Measurements from ENCODE around the gene CADPS2.

CADPS2 gene

DNA sequence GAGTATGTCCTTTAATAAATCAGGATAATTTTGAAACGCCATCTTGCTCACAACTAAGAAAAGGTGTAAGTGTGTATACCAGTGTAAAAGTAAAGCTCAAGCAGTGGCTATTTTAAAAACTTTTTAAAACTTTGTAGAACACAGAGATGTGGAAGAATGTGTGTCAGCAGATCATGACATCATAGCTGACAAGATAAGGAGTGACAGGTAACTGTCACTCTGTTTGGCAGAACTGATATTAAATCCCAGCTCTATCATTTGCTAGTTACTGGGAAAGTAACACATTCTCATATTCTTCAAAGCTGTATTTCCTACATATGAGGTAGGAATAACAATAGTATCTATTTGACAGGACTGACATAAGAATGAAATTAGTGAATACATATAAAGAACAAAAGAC, 119.7 kb downstream of the CADPS2 start:
- no peak for DNase-seq

DNA sequence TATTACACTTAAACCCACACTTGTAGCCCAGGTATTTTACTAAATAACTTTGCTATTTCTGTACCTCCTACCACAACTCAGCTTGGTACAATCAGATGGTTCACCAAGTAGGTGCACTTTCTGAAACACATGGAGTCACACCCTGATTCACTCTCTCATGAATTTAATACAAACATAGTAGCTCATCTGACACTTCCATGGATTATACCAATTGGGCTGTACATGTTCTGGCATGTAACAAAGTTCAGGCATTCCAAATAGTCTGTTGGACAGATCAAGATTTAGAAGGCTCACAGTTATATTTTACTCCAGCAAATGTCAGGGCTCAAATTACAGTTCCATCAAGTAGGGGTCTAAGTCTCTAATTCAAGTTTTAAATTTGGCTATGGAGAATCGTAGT, 121.4 kb downstream of the CADPS2 start:
- no peak for DNase-seq

DNA sequence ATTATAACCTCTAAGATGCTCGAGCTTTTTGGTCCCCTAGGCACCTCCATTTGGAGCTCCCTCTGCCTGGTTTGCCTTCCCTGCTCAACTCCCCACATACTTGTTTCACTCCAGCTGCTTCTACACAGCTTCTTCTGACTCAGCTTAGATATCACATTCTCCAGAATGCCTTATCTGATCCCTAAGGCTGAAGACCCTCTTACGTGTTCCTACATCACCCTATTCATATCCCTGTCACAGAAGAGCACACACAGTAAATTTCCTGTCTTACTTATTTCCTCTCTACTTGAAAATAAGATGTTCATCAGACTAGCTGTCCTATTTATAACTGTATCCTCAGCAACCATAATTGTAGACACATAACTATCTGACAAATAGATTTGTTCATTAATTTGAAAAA, 122.2 kb downstream of the CADPS2 start:
- DNase-seq: no peak

DNA sequence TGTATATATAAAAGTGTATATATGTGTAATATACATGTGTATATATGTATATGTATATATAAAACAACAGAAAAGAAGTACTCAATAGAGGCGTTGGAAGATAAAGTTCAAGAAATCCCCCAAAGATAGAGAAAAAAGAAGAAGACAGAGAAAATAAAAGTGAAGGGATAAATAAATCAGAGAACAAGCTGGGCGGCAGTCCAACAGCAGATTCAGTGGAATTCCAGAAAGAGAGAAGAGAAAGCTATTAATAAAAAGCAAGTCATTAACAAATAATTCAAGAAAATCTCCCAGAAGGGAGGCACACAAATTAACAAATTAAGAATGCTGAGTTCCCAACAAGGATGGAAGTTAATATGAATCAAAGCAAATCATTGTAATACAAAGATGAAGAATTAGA, 124.2 kb downstream of the CADPS2 start:
- no peak for DNase-seq

DNA sequence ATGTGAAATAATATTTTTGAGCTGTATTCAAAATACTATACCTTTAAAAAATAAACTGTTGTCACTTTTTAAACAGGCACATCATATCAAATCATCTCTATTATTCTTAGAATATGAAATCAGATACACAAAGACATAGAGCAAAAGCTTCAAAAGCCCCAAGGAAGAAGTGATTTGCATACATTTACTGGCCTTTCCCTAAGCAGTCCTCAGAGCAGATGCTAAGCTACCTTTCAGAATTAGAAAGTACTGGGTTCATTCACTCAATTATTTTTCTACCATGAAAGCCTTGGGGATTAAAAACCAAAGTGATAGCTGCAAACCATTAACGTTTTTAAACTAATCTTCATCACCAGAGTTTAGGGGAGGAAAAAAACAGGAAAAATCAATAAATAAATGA, 127.8 kb downstream of the CADPS2 start:
- no peak for DNase-seq

DNA sequence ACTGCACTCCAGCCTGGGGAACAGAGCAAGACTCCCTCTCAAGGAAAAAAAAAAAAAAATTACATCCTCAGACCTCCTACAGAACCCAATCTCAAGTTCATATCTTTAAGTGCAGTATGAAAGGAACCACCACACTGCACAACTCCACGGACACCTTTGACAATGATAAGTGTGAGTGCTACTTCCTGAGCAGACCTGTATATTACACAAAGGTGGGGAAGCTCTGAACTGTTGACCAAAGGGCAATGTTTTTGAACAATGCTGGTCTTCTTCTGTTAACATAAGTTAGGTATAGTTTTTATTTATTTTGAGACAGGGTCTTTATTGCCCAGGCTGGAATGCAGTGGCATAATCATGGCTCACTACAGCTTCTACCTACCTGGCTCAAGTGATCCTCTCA, 129.4 kb downstream of the CADPS2 start:
- DNase-seq: no peak

DNA sequence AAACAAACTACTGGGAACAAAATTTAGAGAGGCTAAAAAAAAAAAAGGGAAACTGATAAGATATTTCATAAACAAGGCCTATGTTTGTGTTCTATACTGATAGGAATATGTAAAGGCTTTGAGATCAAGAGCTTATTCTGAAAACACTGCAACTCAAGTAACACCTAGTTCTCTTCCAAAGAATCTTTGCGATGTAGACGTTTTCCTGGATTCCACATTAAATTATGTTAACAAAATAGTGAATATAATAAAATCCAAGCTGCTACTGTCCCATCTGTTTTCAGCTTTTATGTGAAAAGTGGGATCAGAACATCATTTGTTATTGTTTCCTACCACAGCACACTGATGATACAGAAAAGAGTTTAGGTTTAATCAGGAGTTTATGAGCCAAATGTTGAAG, 130.6 kb downstream of the CADPS2 start:
- DNase-seq: no peak

DNA sequence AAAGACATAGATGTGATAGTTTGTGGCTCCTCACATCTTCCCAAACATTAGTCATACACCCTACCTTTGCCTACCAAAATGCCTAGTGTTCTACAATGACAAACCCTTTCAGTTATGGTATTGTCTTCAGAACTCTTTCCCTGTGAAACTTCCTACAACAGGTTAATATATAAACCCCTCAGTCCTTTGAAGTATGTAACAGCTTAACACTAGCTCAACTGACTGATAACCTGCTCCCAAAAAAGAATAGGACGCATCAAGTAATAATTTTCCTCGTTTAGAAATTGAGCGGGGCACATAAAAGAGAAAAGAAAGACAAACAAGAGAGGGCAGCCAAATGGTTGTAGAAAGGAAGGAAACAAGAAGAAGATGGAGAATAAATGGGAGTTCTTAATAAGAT, 133.7 kb downstream of the CADPS2 start:
- no peak for DNase-seq

DNA sequence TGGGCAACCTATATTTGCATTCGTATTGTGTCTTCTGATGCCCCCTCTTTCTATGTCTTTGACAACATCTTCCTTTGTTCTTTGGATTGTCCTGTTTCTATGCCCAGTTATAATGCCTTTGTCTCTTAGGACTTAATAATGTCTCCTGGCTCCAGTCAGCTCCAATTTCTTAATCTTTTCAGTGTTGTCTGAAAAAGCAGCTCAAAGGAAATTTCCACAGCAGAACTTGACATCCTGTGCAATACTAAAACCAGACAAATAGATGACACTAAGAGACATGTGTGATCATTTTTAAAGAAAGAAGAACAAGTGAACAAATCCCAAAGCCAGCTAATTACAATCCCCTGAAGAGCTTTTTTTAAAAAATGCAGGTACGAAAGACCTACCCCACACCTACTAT, 135.9 kb downstream of the CADPS2 start:
- no peak for DNase-seq

DNA sequence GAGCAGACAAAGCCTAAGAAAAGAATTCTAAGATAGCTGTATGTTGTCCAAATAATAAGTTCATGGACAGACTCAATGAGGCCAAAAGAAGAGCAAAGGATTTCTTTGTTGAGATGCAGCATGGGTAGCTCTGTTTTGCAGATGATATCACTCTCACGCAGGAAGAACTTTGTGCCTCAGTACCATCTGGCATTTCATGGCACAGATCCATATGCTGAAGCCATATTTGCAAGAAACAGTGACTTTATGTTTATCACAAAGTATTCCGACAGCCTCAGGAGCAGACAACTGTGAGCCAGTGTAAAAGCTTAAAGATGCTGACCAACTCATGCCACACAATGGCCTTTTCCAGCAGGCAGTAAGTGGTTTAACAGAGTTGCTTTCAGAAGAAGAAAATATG, 138.1 kb downstream of the CADPS2 start:
- no peak for DNase-seq

DNA sequence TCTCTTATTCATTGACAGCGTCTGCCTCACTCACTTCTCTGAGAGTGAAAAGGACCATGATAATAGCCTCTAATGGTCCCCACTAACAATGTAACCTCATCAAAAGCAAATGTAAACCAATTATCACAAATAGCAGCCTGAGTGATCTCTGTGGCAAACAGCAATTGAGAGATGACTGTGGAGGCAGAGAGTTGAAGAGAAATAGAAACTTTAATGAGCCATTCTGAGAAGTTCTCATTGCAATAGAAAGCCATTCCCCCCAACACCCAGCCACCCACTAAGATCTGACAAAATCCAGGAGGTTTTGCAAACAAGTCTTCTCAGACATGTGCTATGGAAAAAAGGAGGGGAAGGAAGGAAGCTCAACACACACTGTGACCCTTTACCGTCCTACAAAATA, 139.3 kb downstream of the CADPS2 start:
- DNase-seq: no peak

DNA sequence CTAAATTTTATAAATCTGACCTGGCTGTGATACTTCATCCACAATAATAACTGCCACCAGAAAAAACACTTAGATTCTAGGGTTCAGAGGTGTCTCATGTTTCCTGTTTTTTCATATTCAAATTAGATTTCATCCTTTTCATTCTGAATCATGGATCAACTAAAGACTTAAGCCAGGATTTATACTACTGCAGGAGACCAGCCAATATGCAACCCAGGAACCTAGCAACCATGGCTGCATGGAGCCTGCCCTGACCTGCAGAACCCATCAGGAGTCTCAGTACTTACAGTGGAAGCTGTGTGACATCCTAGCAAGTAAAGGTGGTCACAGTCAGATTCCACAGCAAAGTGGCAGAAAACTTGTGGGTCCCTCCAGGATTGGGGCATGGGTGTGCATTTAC, 143.0 kb downstream of the CADPS2 start:
- DNase-seq: no peak

DNA sequence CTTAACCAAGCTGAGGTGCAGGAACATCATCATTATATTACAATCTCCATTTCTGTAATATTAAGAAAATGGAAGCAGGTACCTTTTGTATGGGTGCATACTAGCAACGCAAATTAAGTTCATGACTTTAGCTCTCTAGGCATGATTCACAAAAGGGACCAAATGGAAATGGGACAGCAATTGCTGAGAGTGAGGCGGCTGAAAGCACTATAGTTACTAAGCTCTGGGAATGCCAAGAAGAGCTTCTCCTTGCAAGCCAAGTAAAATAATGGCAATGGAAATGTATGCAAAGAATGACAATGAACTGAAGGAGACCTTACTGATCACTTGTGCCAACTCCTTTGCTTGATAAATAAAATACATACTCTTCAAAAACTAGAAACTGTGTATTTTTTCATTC, 147.3 kb downstream of the CADPS2 start:
- no peak for DNase-seq

DNA sequence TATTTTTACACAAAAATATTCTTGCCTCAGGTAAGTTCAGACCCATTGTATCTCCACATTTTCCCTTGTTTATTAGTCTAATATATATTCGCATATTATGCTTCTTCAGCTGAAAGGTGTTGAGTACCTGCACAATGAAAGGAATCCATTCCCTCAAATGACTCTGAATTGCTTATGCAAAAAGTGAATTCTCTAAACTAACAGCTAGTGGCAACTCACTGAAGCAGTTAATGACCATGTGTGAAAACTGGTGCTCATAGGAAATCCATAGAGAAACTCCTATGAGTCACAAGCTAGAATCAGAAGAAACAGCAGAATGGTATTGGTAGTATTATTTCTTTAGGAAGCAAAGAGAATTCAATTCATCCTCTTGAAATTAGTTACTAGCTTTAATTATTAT, 150.1 kb downstream of the CADPS2 start:
- DNase-seq: no peak

DNA sequence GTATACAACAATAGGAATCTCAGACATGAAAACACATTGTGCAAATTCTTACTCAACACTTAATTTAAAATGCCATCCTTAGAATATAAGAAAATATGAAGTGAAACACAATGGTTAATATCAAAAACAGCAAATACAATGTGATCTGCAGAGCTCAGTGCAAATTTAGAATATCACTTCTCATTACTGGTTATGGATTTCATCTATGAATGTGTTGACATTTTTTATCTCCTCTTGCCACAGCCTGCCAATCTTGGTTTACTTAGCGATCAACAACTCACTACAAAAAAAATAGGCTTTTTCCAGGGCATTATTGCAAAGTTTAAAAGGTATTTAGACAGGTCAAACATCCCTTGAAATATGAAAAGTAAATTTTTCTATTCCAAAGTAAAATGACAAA, 158.5 kb downstream of the CADPS2 start:
- DNase-seq: no peak

DNA sequence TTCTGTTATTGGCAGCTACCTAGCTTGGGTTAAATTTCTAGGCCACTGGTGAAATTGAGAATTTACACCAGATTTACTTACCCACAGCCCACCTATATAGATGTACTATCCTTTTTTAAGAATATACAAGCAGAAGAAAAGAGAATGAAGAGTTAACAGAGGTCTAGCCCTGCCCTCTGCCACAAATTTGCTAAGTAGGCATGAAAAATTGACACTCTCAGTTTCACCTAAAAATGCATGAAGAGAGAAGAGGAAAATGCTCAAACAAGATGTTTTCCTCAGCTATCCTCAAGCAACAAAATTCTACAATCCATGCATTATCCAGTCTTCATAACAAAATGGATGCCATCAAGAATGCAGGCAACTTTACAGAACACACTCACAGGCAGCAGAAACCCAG, 158.9 kb downstream of the CADPS2 start:
- no peak for DNase-seq

DNA sequence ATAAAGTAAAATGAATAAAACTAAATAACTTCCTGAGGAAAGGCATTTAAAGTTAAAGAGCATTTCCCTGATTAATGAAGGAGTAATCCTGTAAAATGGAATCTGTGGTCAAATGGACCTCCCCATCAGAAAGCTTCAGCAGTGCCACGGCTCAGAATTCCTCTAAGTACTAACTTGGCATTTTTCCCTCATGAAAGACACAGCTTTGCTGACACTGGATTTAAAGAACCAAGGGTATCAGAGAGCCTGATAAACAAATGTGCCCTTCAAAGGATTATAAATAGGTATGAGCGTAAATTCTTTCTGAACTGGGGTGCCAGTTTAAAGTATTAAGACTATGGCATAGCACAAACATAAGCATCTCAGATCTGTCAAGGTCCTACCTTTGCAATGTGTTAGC, 159.4 kb downstream of the CADPS2 start:
- DNase-seq: no peak

DNA sequence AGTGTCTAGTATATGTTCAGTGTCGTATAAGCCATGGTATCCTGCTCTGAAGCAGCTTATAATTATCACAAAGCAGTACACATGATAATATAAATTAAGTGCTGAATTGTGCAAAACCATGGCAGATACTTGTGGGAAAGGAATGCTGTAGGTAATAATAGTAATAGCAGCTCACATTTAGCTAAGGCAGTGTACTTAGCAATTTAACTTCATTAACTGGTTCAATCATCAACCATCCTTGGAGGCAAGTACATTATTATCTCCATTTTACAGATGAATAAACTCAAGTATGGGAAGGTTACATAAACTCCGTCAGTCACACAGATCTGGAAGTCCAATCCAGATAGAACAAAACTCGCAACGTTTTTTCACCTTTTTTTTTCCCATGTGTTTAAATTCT, 161.9 kb downstream of the CADPS2 start:
- no peak for DNase-seq

DNA sequence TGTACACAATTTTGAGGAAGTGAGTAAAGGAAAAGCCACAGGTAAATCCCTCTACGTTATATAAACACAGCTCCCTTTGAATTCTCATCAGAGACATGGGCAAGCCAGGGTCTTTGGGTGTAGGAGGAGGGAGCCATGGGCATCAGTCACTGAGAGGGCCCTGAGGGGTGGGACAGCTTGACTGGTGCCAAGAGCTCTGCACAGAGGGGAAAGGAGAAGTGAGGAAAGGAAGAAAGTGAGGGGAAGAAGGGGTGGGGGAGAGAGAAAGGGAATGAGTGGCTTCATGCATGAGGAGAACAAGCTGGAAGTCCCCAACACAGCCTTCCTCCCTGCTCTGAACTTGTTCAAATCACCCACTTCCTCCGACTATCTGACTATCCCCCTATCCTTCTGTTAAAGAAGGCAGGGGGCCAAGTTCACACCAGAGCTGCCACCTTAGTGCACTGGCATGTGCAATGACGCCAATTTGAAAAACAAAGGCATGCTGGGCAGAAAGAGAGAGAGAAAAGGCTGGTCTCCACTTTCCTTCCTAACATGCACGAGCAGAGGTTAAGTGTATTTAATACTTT, 167.2 kb downstream of the CADPS2 start:
- no peak for DNase-seq

DNA sequence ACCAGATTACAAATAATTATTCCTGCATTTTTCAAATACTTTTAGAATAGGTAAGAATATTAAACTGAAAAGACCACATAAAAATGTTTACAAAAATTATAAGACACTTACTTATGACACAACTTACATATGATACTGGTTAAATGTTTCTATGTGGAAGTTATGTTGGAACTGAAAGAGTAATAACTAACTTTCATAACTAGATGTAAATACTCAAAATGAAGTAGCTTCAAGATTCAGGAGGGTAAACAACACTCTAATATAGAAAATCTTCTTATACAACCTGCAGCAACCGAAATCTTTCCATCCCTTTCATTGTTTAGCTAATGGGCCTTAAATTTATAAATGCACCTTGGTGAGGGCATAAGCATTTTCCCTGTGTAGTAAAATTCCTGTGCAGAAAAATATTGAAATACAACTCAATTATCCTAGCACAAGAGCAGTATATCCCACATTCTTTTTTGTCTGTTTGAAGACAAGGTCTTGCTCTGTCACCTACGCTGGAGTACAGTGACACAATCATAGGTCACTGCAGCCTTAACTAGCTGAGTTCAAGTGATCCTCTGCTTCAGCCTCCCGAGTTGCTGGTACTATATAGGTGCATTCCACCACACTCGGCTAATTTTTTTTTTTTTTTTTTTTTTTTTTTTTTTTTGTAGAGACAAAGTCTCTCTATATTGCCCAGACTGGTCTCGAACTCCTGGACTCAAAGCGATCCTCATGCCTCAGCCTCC, 168.7 kb downstream of the CADPS2 start:
- DNase-seq: no peak

DNA sequence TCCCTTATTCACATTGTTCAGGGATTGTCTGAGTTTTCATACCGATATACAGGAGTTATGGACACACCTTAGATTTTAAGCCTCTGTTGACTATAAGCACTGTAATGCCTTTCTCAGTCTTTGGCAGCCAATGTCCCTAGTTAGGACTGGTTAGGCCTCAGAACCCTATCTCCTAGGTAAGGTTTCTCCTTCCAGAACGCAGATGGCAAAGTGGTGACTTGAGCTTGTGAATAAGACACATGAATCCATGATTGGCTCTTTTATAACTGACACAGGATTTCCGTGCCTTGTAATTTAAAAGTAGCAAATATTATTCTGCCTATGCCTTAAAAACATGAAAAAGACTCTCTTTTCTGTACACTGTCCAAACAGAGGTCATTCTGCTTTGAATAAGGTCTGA, 171.1 kb downstream of the CADPS2 start:
- DNase-seq: no peak

DNA sequence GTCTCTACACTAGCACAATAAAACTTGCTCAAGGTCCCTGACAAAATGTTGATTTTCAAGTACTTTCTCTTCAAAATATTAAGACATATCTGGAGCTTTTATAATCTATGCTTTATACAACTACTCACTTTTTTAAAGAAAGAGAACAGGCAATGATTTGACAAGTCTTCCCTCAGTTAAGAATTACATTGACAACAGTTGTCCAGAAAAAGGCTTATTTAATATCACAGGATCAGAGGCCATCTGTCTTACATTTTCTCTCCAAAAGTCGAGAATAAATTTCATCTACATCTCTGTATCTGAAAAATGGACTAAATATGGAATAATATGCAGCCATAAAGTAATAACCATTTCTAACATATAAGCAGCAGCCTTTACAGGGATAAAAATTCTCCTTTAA, 175.3 kb downstream of the CADPS2 start:
- DNase-seq: no peak

DNA sequence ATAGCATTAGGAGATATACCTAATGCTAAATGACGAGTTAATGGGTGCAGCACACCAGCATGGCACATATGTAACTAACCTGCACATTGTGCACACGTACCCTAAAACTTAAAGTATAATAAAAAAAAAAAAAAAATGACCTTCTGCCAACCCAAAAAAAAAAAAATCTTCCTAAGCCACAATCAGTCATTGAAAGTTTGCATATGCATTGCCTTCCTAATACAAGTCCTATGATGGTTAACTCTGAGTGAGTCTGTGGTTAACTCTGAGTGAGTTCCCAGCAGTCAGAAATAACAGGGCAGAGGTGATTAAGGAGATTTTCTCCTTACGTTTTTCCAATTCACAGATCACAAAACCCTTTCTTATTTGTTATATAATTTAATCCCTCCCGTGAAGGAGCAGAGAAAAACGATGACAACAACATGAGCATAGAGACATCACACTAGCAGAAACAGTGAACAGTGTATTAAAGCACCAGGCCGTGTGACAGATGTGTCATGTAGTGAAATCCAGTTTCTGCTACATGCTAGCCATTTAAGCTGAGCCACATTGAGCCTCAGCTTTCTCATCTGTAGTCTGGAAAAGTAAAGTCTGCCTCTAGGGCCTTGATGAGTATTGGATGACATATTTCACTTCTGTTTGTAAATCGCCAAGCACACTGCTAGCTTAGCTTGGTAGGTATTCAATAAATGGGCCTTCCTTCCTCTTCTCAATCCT, 176.2 kb downstream of the CADPS2 start:
- no peak for DNase-seq

DNA sequence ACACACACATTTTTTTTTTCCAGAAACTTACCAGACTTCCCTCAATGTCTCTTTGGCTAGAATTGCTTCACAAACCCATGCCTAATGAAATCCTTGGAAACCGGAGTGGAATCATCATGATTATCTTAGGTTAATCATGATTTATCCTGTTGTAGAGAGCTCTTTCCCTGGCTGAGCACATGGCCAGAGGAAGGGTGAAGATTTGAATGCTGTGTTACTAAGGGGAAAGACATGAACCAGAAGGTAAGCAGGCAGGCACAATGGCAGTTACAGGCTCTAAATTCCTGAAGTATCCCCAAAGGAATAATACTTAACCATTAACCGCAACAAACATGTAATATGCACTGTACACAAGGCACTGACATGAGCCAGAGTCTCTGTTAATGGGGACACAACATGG, 179.4 kb downstream of the CADPS2 start:
- no peak for DNase-seq

Data from effector CD8-positive, alpha-beta T cell (primary cell).